Measurements from ENCODE around the gene FHIT. TPM values are rescaled to one million over a fixed set of nuclear protein-coding genes. Genes with fewer than 3 reads are reported as not detected.

FHIT gene
- total RNA-seq, 1 donor from 2014 or later: 11.7 TPM

DNA sequence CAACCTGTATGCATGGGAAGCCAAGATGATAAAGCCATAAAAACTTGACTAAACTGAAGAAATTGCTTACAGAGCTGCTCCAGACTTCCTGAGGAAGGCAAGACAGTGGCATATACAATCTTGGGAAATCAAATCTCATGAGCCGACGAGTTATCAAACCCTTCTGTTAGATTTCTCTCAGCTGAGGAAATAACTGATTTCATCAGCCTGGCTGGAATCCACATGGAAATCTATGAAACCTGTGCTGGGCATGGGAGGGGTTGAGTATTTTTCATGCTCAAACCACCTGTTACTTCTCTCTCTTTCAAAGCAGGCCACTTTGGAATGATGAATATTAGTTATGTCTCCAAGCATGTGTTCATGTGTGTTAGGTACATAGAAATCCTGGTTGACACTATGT is 727.7 kb downstream of the FHIT start:
- Mint-ChIP-seq H3K4me3 (no peak overlapping the region), H3K27me3 (no peaks in the 10 kb centered on the region), H3K27ac (no peak overlapping the region), H3K4me1 (ENCODE audit: unreplicated experiment) (peaks cover 9% of the 10 kb centered on the region), H3K36me3 (no peaks in the 10 kb centered on the region), H3K9me3 (peaks cover 11% of the 10 kb centered on the region)
- no peak for DNase-seq (ENCODE audit: extremely low spot score, unreplicated experiment)
- TF ChIP-seq, protein P1, sequence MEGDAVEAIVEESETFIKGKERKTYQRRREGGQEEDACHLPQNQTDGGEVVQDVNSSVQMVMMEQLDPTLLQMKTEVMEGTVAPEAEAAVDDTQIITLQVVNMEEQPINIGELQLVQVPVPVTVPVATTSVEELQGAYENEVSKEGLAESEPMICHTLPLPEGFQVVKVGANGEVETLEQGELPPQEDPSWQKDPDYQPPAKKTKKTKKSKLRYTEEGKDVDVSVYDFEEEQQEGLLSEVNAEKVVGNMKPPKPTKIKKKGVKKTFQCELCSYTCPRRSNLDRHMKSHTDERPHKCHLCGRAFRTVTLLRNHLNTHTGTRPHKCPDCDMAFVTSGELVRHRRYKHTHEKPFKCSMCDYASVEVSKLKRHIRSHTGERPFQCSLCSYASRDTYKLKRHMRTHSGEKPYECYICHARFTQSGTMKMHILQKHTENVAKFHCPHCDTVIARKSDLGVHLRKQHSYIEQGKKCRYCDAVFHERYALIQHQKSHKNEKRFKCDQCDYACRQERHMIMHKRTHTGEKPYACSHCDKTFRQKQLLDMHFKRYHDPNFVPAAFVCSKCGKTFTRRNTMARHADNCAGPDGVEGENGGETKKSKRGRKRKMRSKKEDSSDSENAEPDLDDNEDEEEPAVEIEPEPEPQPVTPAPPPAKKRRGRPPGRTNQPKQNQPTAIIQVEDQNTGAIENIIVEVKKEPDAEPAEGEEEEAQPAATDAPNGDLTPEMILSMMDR (conservative IDR thresholded peaks at IDR 0.05): no peak

GRCh38 chr3:60517134-60517533 is 734.1 kb downstream of the FHIT start:
- H3K4me3 Mint-ChIP-seq: no peak overlapping the region
- TF ChIP-seq, protein P1 (conservative IDR thresholded peaks at IDR 0.05): no peak
- DNase-seq (ENCODE audit: extremely low spot score, unreplicated experiment): no peak
- peaks cover 22% of the 10 kb centered on the region for H3K4me1 Mint-ChIP-seq (ENCODE audit: unreplicated experiment)
- H3K36me3 Mint-ChIP-seq: peaks cover 3% of the 10 kb centered on the region
- H3K9me3 Mint-ChIP-seq: peaks cover 7% of the 10 kb centered on the region
- no peak overlapping the region for H3K27ac Mint-ChIP-seq
- H3K27me3 Mint-ChIP-seq: no peaks in the 10 kb centered on the region

DNA sequence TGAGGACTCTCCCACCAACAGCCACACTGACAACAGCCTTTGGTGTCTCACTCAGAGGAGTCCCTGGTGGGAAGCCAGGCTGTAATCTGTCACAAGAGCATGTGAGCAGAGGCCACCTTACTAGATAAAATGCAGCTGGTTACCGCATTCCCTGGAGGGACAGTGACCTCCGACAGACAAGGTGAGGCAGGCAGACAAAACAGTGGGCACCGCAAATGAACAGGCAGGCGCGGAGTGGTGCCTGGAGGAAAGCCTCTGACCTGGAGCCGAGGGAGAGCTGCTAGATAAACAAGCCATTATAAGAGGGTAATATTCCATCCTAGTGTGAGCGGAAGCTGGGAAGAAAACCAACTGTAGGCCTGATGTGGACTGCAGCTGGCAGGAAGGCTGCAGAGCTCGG is 736.4 kb downstream of the FHIT start:
- no peak for DNase-seq (ENCODE audit: extremely low spot score, unreplicated experiment)
- H3K36me3 Mint-ChIP-seq: peaks cover 3% of the 10 kb centered on the region
- H3K27me3 Mint-ChIP-seq: no peaks in the 10 kb centered on the region
- TF ChIP-seq, protein P1 (conservative IDR thresholded peaks at IDR 0.05): no peak
- peaks cover 13% of the 10 kb centered on the region for H3K4me1 Mint-ChIP-seq (ENCODE audit: unreplicated experiment)
- peaks cover 5% of the 10 kb centered on the region for H3K9me3 Mint-ChIP-seq
- H3K27ac Mint-ChIP-seq: peak overlapping the region; percentile 22
- H3K4me3 Mint-ChIP-seq: no peak overlapping the region

GRCh38 chr3:60514085-60514649 is 737.1 kb downstream of the FHIT start:
- peaks cover 5% of the 10 kb centered on the region for H3K9me3 Mint-ChIP-seq
- peaks cover 13% of the 10 kb centered on the region for H3K4me1 Mint-ChIP-seq (ENCODE audit: unreplicated experiment)
- no peaks in the 10 kb centered on the region for H3K27me3 Mint-ChIP-seq
- no peak overlapping the region for H3K4me3 Mint-ChIP-seq
- no peak overlapping the region for H3K27ac Mint-ChIP-seq
- TF ChIP-seq, protein P1 (conservative IDR thresholded peaks at IDR 0.05): no peak
- no peak for DNase-seq (ENCODE audit: extremely low spot score, unreplicated experiment)
- H3K36me3 Mint-ChIP-seq: peaks cover 3% of the 10 kb centered on the region

GRCh38 chr3:60513241-60513640 is 738.0 kb downstream of the FHIT start:
- Mint-ChIP-seq H3K36me3 (peaks cover 3% of the 10 kb centered on the region), H3K27ac (no peak overlapping the region), H3K4me1 (ENCODE audit: unreplicated experiment) (peaks cover 13% of the 10 kb centered on the region), H3K27me3 (no peaks in the 10 kb centered on the region), H3K9me3 (peaks cover 5% of the 10 kb centered on the region), H3K4me3 (no peak overlapping the region)
- no peak for DNase-seq (ENCODE audit: extremely low spot score, unreplicated experiment)
- TF ChIP-seq, protein P1 (conservative IDR thresholded peaks at IDR 0.05): no peak

- no peaks in the 10 kb centered on the region for H3K27me3 Mint-ChIP-seq
- H3K9me3 Mint-ChIP-seq: peaks cover 5% of the 10 kb centered on the region
- H3K27ac Mint-ChIP-seq: no peak overlapping the region
- H3K4me3 Mint-ChIP-seq: no peak overlapping the region
- DNase-seq (ENCODE audit: extremely low spot score, unreplicated experiment): no peak
- TF ChIP-seq, protein P1 (conservative IDR thresholded peaks at IDR 0.05): no peak
- peaks cover 13% of the 10 kb centered on the region for H3K4me1 Mint-ChIP-seq (ENCODE audit: unreplicated experiment)
- H3K36me3 Mint-ChIP-seq: peaks cover 3% of the 10 kb centered on the region
Observed at GRCh38 chr3:60512506-60512905, 738.7 kb downstream of the FHIT start.
